Kidney (tissue), 14 donors: ENCODE data around the gene GRM1. TPM values are rescaled to one million over a fixed set of nuclear protein-coding genes. Genes with fewer than 3 reads are reported as not detected.

Experiments used
- DNase-seq, 5 donors: peaks; one replicate each; pipeline ENCODE4 v3.0.0-alpha.2; 2013 to 2020
- FAIRE-seq: peaks from 2 replicates; lab custom pipeline; 2012; peaks lifted over from hg19 to GRCh38; lab: Jason Lieb, UNC
- H3K27ac ChIP-seq, 2 donors: one replicate each; pipeline ENCODE4 v1.7.0; 2013; ENCODE audit warnings: low read depth in 2 of 2, low read length in 2 of 2, inconsistent platforms in 1 of 2
- H3K27me3 ChIP-seq: one replicate; pipeline ENCODE4 v1.7.1; 2013; ENCODE audit warnings: low read length, inconsistent platforms; ENCODE audit not compliant: control insufficient read depth, insufficient read depth
- H3K36me3 ChIP-seq, 3 donors: one replicate each; pipeline versions ENCODE4 v1.7.0 to v1.7.1; 2013; ENCODE audit warnings: low read length in 3 of 3, control low read depth in 1 of 3, inconsistent platforms in 1 of 3; ENCODE audit not compliant: insufficient read depth in 3 of 3, control insufficient read depth in 2 of 3
- H3K4me1 ChIP-seq, 3 donors: one replicate each; pipeline versions ENCODE4 v1.7.0 to v1.7.1; 2013; ENCODE audit warnings: low read length in 3 of 3, inconsistent platforms in 1 of 3, low read depth in 1 of 3; ENCODE audit not compliant: control insufficient read depth in 2 of 3, insufficient read depth in 2 of 3
- H3K4me3 ChIP-seq, 3 donors: one replicate each; pipeline versions ENCODE4 v1.7.0 to v1.8.1; 2013; ENCODE audit warnings: low read length in 3 of 3, control low read depth in 1 of 3, inconsistent platforms in 1 of 3
- H3K9ac ChIP-seq, 3 donors: one replicate each; pipeline versions ENCODE4 v1.7.0 to v1.7.1; 2013; ENCODE audit warnings: low read length in 3 of 3, control low read depth in 1 of 3, inconsistent platforms in 1 of 3
- H3K9me3 ChIP-seq, 3 donors: one replicate each; pipeline versions ENCODE4 v1.7.0 to v1.7.1; 2013; ENCODE audit warnings: low read length in 3 of 3, control low read depth in 1 of 3, inconsistent platforms in 1 of 3; ENCODE audit not compliant: control insufficient read depth in 2 of 3, insufficient read depth in 1 of 3
- CTCF ChIP-seq: IDR thresholded peaks from 3 replicates; pipeline ENCODE4 v1.5.1; 2012; ENCODE audit warnings: mild to moderate bottlenecking, moderate library complexity, borderline replicate concordance; ENCODE audit not compliant: insufficient read depth; ENCODE audit errors: extremely low read depth
- intact Hi-C: fragments of 100-400 bp; cut with DNase I; formaldehyde crosslinking; loops from one replicate; pipeline ENCODE4 v1.11.1; 2022
- polyA plus RNA-seq: library from polyadenylated mRNA; stranded (reverse); fragments of 350-450 nt; fragmentation: Illumina TruSeq; extraction: RNeasy Lipid Tissue Mini Kit (QIAGEN cat#74804); gene quantifications from one replicate; pipeline ENCODE4 v1.2.3, GENCODE V29; 2014; ENCODE audit warnings: low read depth, low replicate concordance; ENCODE audit not compliant: insufficient read depth
- total RNA-seq: library from RNA; stranded (reverse); fragmentation: NEBNext Ultra II Directional; extraction: Animal tissue kit (Norgen Biotek cat#: 25700); gene quantifications from one replicate; pipeline ENCODE4 v1.2.1, GENCODE V29; 2021
- donor health status: control.
- donor health status: control.
- donor health status: control.
- donor health status: control.
- donor health status: control.
- donor health status: DM: yes; HTN: yes; CAD: no.
- donor health status: Normal renal cell carcinoma (clear cell type).

Gene GRM1
- total and polyA plus RNA-seq, 2 donors from 2014 or later, result 0.19 to 0.82 TPM

GRCh38 chr6:146194434-146194833 is 165.6 kb downstream of the GRM1 start:
- Histone ChIP-seq H3K27ac (no peak overlapping the region), H3K4me1 (no peaks in the 10 kb centered on the region), H3K9me3 (no peaks in the 10 kb centered on the region), H3K9ac (no peak overlapping the region), H3K27me3 (no peaks in the 10 kb centered on the region), H3K36me3 (no peaks in the 10 kb centered on the region), H3K4me3 (no peak overlapping the region)
- intact Hi-C loops, result no loop called here
- FAIRE-seq (no peak), DNase-seq (no peak)
- TF ChIP-seq CTCF, result no peak

GRCh38 chr6:146200176-146200575 is 171.3 kb downstream of the GRM1 start:
- no peak overlapping the region for H3K9ac ChIP-seq
- no peak for DNase-seq

GRCh38 chr6:146202570-146202969 is 173.7 kb downstream of the GRM1 start:
- DNase-seq (no peak), FAIRE-seq (no peak)
- intact Hi-C loops, result no loop called here

More at GRCh38 chr6:146200176-146200575, 171.3 kb downstream of the GRM1 start:
- H3K27ac ChIP-seq, result no peak overlapping the region
- intact Hi-C loops, result no loop called here
- no peak overlapping the region for H3K4me3 ChIP-seq
- no peaks in the 10 kb centered on the region for H3K9me3 ChIP-seq
- no peak for FAIRE-seq
- H3K4me1 ChIP-seq, result no peaks in the 10 kb centered on the region
- no peak for TF ChIP-seq CTCF
- no peaks in the 10 kb centered on the region for H3K27me3 ChIP-seq
- H3K36me3 ChIP-seq, result no peaks in the 10 kb centered on the region

More at GRCh38 chr6:146202570-146202969, 173.7 kb downstream of the GRM1 start:
- no peaks in the 10 kb centered on the region for H3K9me3 ChIP-seq
- H3K9ac ChIP-seq, result no peak overlapping the region
- no peak overlapping the region for H3K27ac ChIP-seq
- no peaks in the 10 kb centered on the region for H3K36me3 ChIP-seq
- TF ChIP-seq CTCF, result no peak
- no peak overlapping the region for H3K4me3 ChIP-seq
- H3K4me1 ChIP-seq, result no peaks in the 10 kb centered on the region
- H3K27me3 ChIP-seq, result no peaks in the 10 kb centered on the region
